HepG2 (cell line): ENCODE data around the gene VSIR. TPM values are rescaled to one million over a fixed set of nuclear protein-coding genes. Genes with fewer than 3 reads are reported as not detected.

Experiments
- ATAC-seq: fragments of 200-7000 bp; cut with Tn5 transposase; 3 replicates; pipeline ENCODE4 v1.9.1; 2020; ENCODE audit warnings: mild to moderate bottlenecking, moderate library complexity
- BruUV-seq: library from RNA; stranded (reverse); fragments of 400-500 nt; replicated peaks from 2 replicates; lab custom pipeline; 2021; lab: Mats Ljungman, UMichigan
- CTCF ChIA-PET: fragments of 300-600 bp; formaldehyde crosslinking; extraction: SDS; loops from one replicate; lab custom pipeline; 2021; ENCODE audit warnings: low total read pairs, inconsistent platforms, low intra/inter-chr PET ratio; lab: Yijun Ruan, JAX
- POLR2A ChIA-PET: fragments of 350-600 bp; sonication (Branson Sonifier 250); formaldehyde crosslinking; loops from one replicate; lab custom pipeline; 2020; ENCODE audit warnings: antibody characterized with exemption, inconsistent platforms; lab: Yijun Ruan, JAX
- DNase-seq: peaks from one replicate; pipeline ENCODE4 v3.0.0-alpha.2; 2015; ENCODE audit warnings: low spot score
- FAIRE-seq: peaks from 3 replicates; lab custom pipeline; 2011; peaks lifted over from hg19 to GRCh38; lab: Jason Lieb, UNC
- H2AFZ ChIP-seq: one replicate; pipeline ENCODE4 v1.6.1; 2011; ENCODE audit warnings: low read length, inconsistent platforms
- H3K27ac ChIP-seq: fragments of 300-600 bp; 3 replicates; pipeline ENCODE4 v1.8.0; 2011; ENCODE audit warnings: mixed run types, mild to moderate bottlenecking, mixed read lengths, low read length, inconsistent platforms; ENCODE audit not compliant: insufficient read depth; ENCODE audit errors: extremely low read length
- H3K27me3 ChIP-seq, 2 experiments: fragments of 200-600 bp in 1 of 2; 2 replicates in 1 of 2; 3 replicates in 1 of 2; pipeline versions ENCODE4 v1.6.0 to v1.8.0; 2011; ENCODE audit warnings: low read length in 2 of 2, mild to moderate bottlenecking in 2 of 2, moderate library complexity in 2 of 2, inconsistent platforms in 1 of 2; ENCODE audit not compliant: insufficient read depth in 2 of 2, control insufficient read depth in 1 of 2
- H3K36me3 ChIP-seq, 2 experiments: fragments of 200-600 bp in 1 of 2; replicated peaks in 1 of 2; 2 replicates in 1 of 2; 3 replicates in 1 of 2; pipeline versions ENCODE4 v1.5.1 to v1.8.0; 2011; ENCODE audit warnings: low read length in 2 of 2, inconsistent platforms in 1 of 2; ENCODE audit not compliant: insufficient read depth in 2 of 2, control insufficient read depth in 1 of 2
- H3K4me1 ChIP-seq: 2 replicates; pipeline ENCODE4 v1.5.1; 2012; ENCODE audit warnings: low read length, inconsistent platforms; ENCODE audit not compliant: insufficient read depth
- H3K4me2 ChIP-seq: 2 replicates; pipeline ENCODE4 v1.6.0; 2011; ENCODE audit warnings: low read depth, low read length, inconsistent platforms
- H3K4me3 ChIP-seq, 3 experiments: fragments of 200-600 bp in 1 of 3; sonication (generic), shearing (Covaris generic) in 1 of 3; replicated peaks in 1 of 3; 2 replicates each; pipeline ENCODE4 v1.5.1; 2011 to 2016; ENCODE audit warnings: low read length in 3 of 3, inconsistent platforms in 2 of 3, low read depth in 2 of 3, mild to moderate bottlenecking in 2 of 3, control low read depth in 1 of 3, mixed read lengths in 1 of 3; ENCODE audit not compliant: insufficient read depth in 1 of 3
- H3K79me2 ChIP-seq: one replicate; pipeline ENCODE4 v1.6.1; 2011; ENCODE audit warnings: low read length, inconsistent platforms; ENCODE audit not compliant: insufficient read depth
- H3K9ac ChIP-seq: 2 replicates; pipeline ENCODE4 v1.6.0; 2011; ENCODE audit warnings: mild to moderate bottlenecking, low read depth, low read length, inconsistent platforms; ENCODE audit not compliant: insufficient read depth
- H3K9me3 ChIP-seq: 2 replicates; pipeline ENCODE4 v1.5.1; 2012; ENCODE audit warnings: mild to moderate bottlenecking, low read length
- H4K20me1 ChIP-seq: 2 replicates; pipeline ENCODE4 v1.6.0; 2011; ENCODE audit warnings: inconsistent platforms, mild to moderate bottlenecking, low read length, moderate library complexity; ENCODE audit not compliant: insufficient read depth
- ASH2L ChIP-seq: fragments of 300-600, 200-600 bp; sonication (generic); IDR thresholded peaks from 2 replicates; pipeline ENCODE4 v1.7.0; 2017; ENCODE audit warnings: low read depth, mild to moderate bottlenecking, moderate library complexity, mixed read lengths, low read length; ENCODE audit not compliant: insufficient read length
- CBX2 ChIP-seq, 2 experiments: fragments of 200-600 bp in 1 of 2; sonication (generic); formaldehyde crosslinking in 1 of 2; IDR thresholded peaks; 2 replicates each; pipeline versions ENCODE4 v1.7.0 to v1.8.1; 2018 to 2022; ENCODE audit warnings: low read depth in 2 of 2, low read length in 1 of 2, mild to moderate bottlenecking in 1 of 2, missing genetic modification reagents in 1 of 2
- HHEX ChIP-seq: IDR thresholded peaks from 2 replicates; pipeline ENCODE4 v1.6.1; 2016; ENCODE audit warnings: control low read depth
- HNRNPL ChIP-seq: fragments of 200-400 bp; formaldehyde crosslinking; IDR thresholded peaks from 2 replicates; pipeline ENCODE4 v1.6.1; 2017; ENCODE audit warnings: mild to moderate bottlenecking, low read depth, low read length
- NFE2L2 ChIP-seq: fragments of 150-350 bp; IDR thresholded peaks from 2 replicates; pipeline ENCODE4 v1.6.1; 2014; ENCODE audit warnings: low read length
- NFKB2 ChIP-seq: sonication (generic); formaldehyde crosslinking; IDR thresholded peaks from 2 replicates; pipeline ENCODE4 v1.4.0; 2020; ENCODE audit warnings: missing genetic modification reagents, borderline replicate concordance
- PHF8 ChIP-seq: sonication (generic); formaldehyde crosslinking; IDR thresholded peaks from 2 replicates; pipeline ENCODE4 v1.5.0; 2020; ENCODE audit warnings: missing genetic modification reagents
- RARG ChIP-seq: sonication (generic); formaldehyde crosslinking; IDR thresholded peaks from 2 replicates; pipeline ENCODE4 v1.4.0; 2020; ENCODE audit warnings: low read depth, mild to moderate bottlenecking, missing genetic modification reagents
- ZNF431 ChIP-seq: sonication (generic); formaldehyde crosslinking; IDR thresholded peaks from 2 replicates; pipeline ENCODE4 v1.9.0; 2022; ENCODE audit warnings: missing genetic modification reagents, low read depth, mild to moderate bottlenecking, borderline replicate concordance
- WGBS: methylation state at CpG from one replicate; pipeline ENCODE4 v1.1.6; 2017; ENCODE audit warnings: low lambda C conversion rate; 5-methylcytosine and 5-hydroxymethylcytosine counted together
- in situ Hi-C: cut with HindIII; loops from 2 replicates; pipeline ENCODE4 v1.10.0; 2017; ENCODE audit warnings: low pct_unique_long_range_greater_than_20kb; ENCODE audit not compliant: extremely low pct_ligation_motif_present
- intact Hi-C: fragments of 100-400 bp; cut with micrococcal nuclease; formaldehyde crosslinking; loops from one replicate; pipeline ENCODE4 v1.10.0; 2022; ENCODE audit not compliant: unreplicated experiment
- polyA plus RNA-seq, 8 experiments: library from polyadenylated mRNA; depleted of rRNA in 3 of 8; stranded (reverse) in 7 of 8; unstranded in 1 of 8; fragments of >200 nt; fragmentation: Illumina TruSeq in 4 of 8; extraction: Trizol in 4 of 8; gene quantifications; 2 replicates each; pipeline versions ENCODE4 v1.2.1 to v1.2.3, GENCODE V29; 2011 to 2016; ENCODE audit warnings: low read depth in 4 of 8, missing spikeins in 1 of 8, mixed read lengths in 1 of 8; ENCODE audit not compliant: insufficient read depth in 1 of 8
- total RNA-seq, 5 experiments: library from RNA; depleted of rRNA; stranded (reverse); fragments of >200 nt; fragmentation: Illumina TruSeq; extraction: Trizol; gene quantifications; 2 replicates each; pipeline ENCODE4 v1.2.3, GENCODE V29; 2016; ENCODE audit warnings: low read depth in 1 of 5
- TF ChIP-seq, protein P1 (sequence below): sonication (generic); formaldehyde crosslinking; IDR thresholded peaks from 2 replicates; pipeline ENCODE4 v1.4.0; 2020; ENCODE audit warnings: mild to moderate bottlenecking, missing genetic modification reagents, borderline replicate concordance

Gene VSIR
- total and polyA plus RNA-seq, 2 of the 13 experiments (the other 11 are each of a cell fraction or from before 2014, with no cell fraction given) = 0.44 to 3.2 TPM

DNA sequence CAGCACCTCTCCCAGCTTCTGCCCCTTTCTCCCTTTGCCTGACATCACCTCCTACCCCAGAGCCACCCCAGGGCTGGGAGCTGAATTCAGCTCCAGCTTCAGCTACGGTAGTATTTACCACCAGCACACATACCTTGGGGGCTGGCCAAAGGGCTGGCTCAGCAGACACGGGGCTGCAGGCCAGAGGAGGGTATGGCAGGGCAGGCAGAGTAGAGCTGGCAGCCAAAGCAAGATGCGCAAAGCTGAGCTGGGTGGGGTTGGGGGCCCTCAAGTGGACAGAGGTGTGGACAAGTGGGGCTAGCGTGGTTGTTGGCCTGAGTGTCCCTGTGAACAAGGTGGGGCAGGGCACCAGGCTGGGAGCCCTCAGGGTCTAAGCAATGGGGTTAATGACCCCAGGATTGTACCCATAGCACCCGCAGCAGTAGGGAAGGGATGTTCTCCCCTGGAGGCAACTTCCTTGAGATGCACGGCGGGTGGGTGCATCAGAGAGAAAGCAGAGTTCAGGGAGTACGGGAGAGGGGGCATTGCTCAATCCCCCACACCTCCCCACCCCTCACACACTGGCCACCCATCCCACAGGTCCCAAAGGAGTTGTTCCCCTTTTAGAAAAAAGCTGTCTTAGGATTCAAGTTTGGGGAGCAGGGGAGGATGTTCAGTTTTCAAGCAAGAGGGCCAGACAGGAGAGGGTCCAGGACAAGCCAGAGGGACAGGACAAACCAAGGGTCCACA, 8.0 kb downstream of the VSIR start:
- peak; percentile 9; the same call in 1 of the 3 replicates for ATAC-seq
- Histone ChIP-seq H3K4me3 (no peak overlapping the region), H3K27me3 (peaks cover 7 to 19% of the 10 kb centered on the region in 2 experiments; a peak in 4 of 5 replicates), H4K20me1 (no peaks in the 10 kb centered on the region), H2AFZ (no peak overlapping the region), H3K9me3 (no peaks in the 10 kb centered on the region), H3K9ac (no peak overlapping the region), H3K4me1 (peaks cover 42% of the 10 kb centered on the region), H3K36me3 (no peaks in the 10 kb centered on the region), H3K4me2 (no peak overlapping the region), H3K27ac (no peak overlapping the region), H3K79me2 (no peaks in the 10 kb centered on the region)
- WGBS = 19% methylated on average over 7 of the region's 8 CpGs
- FAIRE-seq = no peak
- ChIA-PET CTCF (no interaction called here), POLR2A (no interaction called here)
- DNase-seq = peak; percentile 15
- no TSS peak for BruUV-seq
- in situ Hi-C loops (no loop called here), intact Hi-C loops (no loop called here)
- TF ChIP-seq NFE2L2 (no peak), RARG (CRISPR knock-in tag) (no peak), HHEX (no peak), PHF8 (CRISPR knock-in tag) (no peak), ASH2L (no peak), CBX2 (IDR thresholded peaks at IDR 0.05; ENCODE audit: low read depth, low read length) (no peak), CBX2 (CRISPR knock-in tag; IDR thresholded peaks at IDR 0.05; ENCODE audit: low read depth) (no peak)

DNA sequence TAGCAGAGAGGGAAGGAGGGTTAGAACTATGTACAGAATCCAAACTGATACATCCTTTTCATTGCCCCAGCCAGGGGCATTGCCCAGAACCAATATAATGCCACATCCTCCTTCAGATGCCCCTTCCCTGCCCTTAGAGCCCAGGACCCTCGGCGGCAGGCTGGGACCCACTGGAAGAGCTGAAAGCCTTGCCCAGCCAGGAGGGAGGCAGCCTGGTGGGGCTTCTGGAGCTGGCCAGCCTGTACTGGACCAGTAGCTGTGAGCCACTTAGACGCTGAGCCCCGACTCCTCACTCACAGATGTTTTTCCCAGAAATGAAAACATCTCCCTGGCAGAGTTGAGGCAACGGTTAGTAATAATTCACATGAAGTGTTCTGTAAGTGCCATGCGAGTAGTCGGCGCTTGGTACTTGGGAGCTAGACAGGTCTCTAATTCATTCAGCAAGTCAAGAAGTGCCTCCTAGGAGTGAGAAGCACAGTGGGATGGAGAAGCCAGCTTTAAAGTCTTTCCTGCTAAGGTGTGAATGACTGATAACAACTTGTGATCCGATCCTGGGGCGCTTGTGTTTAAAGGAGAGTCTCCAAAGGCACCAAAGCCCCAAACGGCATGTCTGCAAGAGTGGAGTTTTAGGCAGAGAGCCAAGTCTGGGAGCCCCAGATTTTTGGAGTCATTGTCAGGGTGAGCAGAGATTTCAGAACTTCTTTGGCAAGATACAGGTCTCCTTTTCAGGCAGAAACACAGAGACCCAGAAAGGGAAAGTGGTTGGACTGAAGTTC, 9.8 kb downstream of the VSIR start:
- H3K4me1 ChIP-seq = peaks cover 39% of the 10 kb centered on the region
- TF ChIP-seq, protein P1, sequence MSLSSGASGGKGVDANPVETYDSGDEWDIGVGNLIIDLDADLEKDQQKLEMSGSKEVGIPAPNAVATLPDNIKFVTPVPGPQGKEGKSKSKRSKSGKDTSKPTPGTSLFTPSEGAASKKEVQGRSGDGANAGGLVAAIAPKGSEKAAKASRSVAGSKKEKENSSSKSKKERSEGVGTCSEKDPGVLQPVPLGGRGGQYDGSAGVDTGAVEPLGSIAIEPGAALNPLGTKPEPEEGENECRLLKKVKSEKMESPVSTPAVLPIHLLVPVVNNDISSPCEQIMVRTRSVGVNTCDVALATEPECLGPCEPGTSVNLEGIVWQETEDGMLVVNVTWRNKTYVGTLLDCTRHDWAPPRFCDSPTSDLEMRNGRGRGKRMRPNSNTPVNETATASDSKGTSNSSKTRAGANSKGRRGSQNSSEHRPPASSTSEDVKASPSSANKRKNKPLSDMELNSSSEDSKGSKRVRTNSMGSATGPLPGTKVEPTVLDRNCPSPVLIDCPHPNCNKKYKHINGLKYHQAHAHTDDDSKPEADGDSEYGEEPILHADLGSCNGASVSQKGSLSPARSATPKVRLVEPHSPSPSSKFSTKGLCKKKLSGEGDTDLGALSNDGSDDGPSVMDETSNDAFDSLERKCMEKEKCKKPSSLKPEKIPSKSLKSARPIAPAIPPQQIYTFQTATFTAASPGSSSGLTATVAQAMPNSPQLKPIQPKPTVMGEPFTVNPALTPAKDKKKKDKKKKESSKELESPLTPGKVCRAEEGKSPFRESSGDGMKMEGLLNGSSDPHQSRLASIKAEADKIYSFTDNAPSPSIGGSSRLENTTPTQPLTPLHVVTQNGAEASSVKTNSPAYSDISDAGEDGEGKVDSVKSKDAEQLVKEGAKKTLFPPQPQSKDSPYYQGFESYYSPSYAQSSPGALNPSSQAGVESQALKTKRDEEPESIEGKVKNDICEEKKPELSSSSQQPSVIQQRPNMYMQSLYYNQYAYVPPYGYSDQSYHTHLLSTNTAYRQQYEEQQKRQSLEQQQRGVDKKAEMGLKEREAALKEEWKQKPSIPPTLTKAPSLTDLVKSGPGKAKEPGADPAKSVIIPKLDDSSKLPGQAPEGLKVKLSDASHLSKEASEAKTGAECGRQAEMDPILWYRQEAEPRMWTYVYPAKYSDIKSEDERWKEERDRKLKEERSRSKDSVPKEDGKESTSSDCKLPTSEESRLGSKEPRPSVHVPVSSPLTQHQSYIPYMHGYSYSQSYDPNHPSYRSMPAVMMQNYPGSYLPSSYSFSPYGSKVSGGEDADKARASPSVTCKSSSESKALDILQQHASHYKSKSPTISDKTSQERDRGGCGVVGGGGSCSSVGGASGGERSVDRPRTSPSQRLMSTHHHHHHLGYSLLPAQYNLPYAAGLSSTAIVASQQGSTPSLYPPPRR = no peak
- TF ChIP-seq NFKB2 (CRISPR knock-in tag) (no peak), HNRNPL (no peak), ZNF431 (CRISPR knock-in tag) (no peak)

More for the DNA sequence above, 9.8 kb downstream of the VSIR start:
- 54% methylated on average over 11 of the region's 11 CpGs for WGBS
- CTCF ChIA-PET = no interaction called here
- ATAC-seq = no peak
- Histone ChIP-seq H3K79me2 (no peaks in the 10 kb centered on the region), H3K36me3 (no peaks in the 10 kb centered on the region), H3K27me3 (peaks cover 7 to 19% of the 10 kb centered on the region in 2 experiments; a peak in 4 of 5 replicates), H3K4me3 (no peak overlapping the region), H3K9me3 (no peaks in the 10 kb centered on the region), H3K4me2 (no peak overlapping the region), H3K27ac (no peak overlapping the region), H3K9ac (no peak overlapping the region), H4K20me1 (no peaks in the 10 kb centered on the region), H2AFZ (no peak overlapping the region)
- BruUV-seq = no TSS peak
- POLR2A ChIA-PET = no interaction called here
- DNase-seq = no peak
- intact Hi-C loops (no loop called here), in situ Hi-C loops (no loop called here)
- no peak for FAIRE-seq
